Activated naive CD4-positive, alpha-beta T cell treated with anti-CD3 and anti-CD28 coated beads, Interleukin-2, amount 50 U/mL, for 72 hours (primary cell): Measurements from ENCODE around the gene RGS12. TPM values are rescaled to one million over a fixed set of nuclear protein-coding genes. Genes with fewer than 3 reads are reported as not detected.

Experiments used
- ATAC-seq, 2 donors: fragments of 150-1000 bp; cut with Tn5 transposase; 2 replicates each; pipeline ENCODE4 v1.10.0; 2021; ENCODE audit warnings: mild to moderate bottlenecking in 2 of 2, moderate library complexity in 2 of 2
- DNase-seq, 2 donors: peaks; one replicate each; pipeline ENCODE4 v3.0.0; 2021 to 2022; ENCODE audit warnings: low spot score in 2 of 2
- H3K27ac Mint-ChIP-seq, 2 donors: one replicate each; pipeline ENCODE4 v1.8.0; 2022; ENCODE audit warnings: mild to moderate bottlenecking in 2 of 2, mixed read lengths in 2 of 2
- H3K36me3 Mint-ChIP-seq, 2 donors: one replicate each; pipeline ENCODE4 v1.8.0; 2022; ENCODE audit warnings: mixed read lengths in 2 of 2
- H3K9me3 Mint-ChIP-seq, 2 donors: one replicate each; pipeline ENCODE4 v1.8.0; 2022; ENCODE audit warnings: mixed read lengths in 2 of 2
- total RNA-seq, 2 donors: library from RNA; stranded (reverse); gene quantifications; one replicate each; pipeline ENCODE4 v1.2.3, GENCODE V29; 2022

RGS12 gene
- total RNA-seq, 2 donors from 2014 or later = 5.3 to 15.6 TPM

- H3K9me3 Mint-ChIP-seq = no peaks in the 10 kb centered on the region
- DNase-seq (no peak), ATAC-seq (no peak)
- H3K36me3 Mint-ChIP-seq = no peaks in the 10 kb centered on the region
- H3K27ac Mint-ChIP-seq = no peak overlapping the region
Measured at GRCh38 chr4:3252480-3252828, 40.4 kb upstream of the RGS12 start.

- no peaks in the 10 kb centered on the region for H3K9me3 Mint-ChIP-seq
- no peak overlapping the region for H3K27ac Mint-ChIP-seq
- no peaks in the 10 kb centered on the region for H3K36me3 Mint-ChIP-seq
- no peak for ATAC-seq
- peak in 1 of 2 donors; percentile 44 for DNase-seq
Measured at GRCh38 chr4:3252831-3253641, 39.8 kb upstream of the RGS12 start.

GRCh38 chr4:3253808-3254207, 39.0 kb upstream of the RGS12 start:
- Mint-ChIP-seq H3K36me3 (no peaks in the 10 kb centered on the region), H3K27ac (peak overlapping the region in 1 of 2 donors; percentile 50), H3K9me3 (no peaks in the 10 kb centered on the region)
- peak in 1 of 2 donors; percentile 48 for DNase-seq
- no peak for ATAC-seq

- Mint-ChIP-seq H3K36me3 (no peaks in the 10 kb centered on the region), H3K9me3 (no peaks in the 10 kb centered on the region), H3K27ac (no peak overlapping the region)
- ATAC-seq (no peak), DNase-seq (peak in 1 of 2 donors; percentile 38)
Measured at GRCh38 chr4:3254302-3255131, 38.3 kb upstream of the RGS12 start.

- ATAC-seq (no peak), DNase-seq (peak in 1 of 2 donors; percentile 54)
- H3K9me3 Mint-ChIP-seq = no peaks in the 10 kb centered on the region
- no peak overlapping the region for H3K27ac Mint-ChIP-seq
- no peaks in the 10 kb centered on the region for H3K36me3 Mint-ChIP-seq
Measured at GRCh38 chr4:3255611-3256186, 37.1 kb upstream of the RGS12 start.

- peak in 1 of 2 donors; percentile 31 for DNase-seq
- no peaks in the 10 kb centered on the region for H3K36me3 Mint-ChIP-seq
- no peaks in the 10 kb centered on the region for H3K9me3 Mint-ChIP-seq
- H3K27ac Mint-ChIP-seq = peak overlapping the region in 1 of 2 donors; percentile 20
- ATAC-seq = no peak
Measured at GRCh38 chr4:3256230-3257102, 36.4 kb upstream of the RGS12 start.

- DNase-seq = no peak
- Mint-ChIP-seq H3K27ac (peak overlapping the region in 1 of 2 donors; percentile 20), H3K9me3 (no peaks in the 10 kb centered on the region), H3K36me3 (no peaks in the 10 kb centered on the region)
- no peak for ATAC-seq
Measured at GRCh38 chr4:3257103-3257555, 35.7 kb upstream of the RGS12 start.

GRCh38 chr4:3257556-3258482, 35.0 kb upstream of the RGS12 start:
- H3K9me3 Mint-ChIP-seq = no peaks in the 10 kb centered on the region
- DNase-seq (no peak), ATAC-seq (no peak)
- H3K27ac Mint-ChIP-seq = no peak overlapping the region
- H3K36me3 Mint-ChIP-seq = no peaks in the 10 kb centered on the region

GRCh38 chr4:3261411-3262207, 31.2 kb upstream of the RGS12 start:
- Mint-ChIP-seq H3K9me3 (no peaks in the 10 kb centered on the region), H3K36me3 (no peaks in the 10 kb centered on the region), H3K27ac (no peak overlapping the region)
- ATAC-seq (no peak), DNase-seq (no peak)

GRCh38 chr4:3262208-3263052, 30.4 kb upstream of the RGS12 start:
- Mint-ChIP-seq H3K27ac (no peak overlapping the region), H3K36me3 (no peaks in the 10 kb centered on the region), H3K9me3 (no peaks in the 10 kb centered on the region)
- ATAC-seq (peak in 1 of 2 donors; percentile 19), DNase-seq (no peak)

- DNase-seq (no peak), ATAC-seq (no peak)
- Mint-ChIP-seq H3K36me3 (no peaks in the 10 kb centered on the region), H3K9me3 (no peaks in the 10 kb centered on the region), H3K27ac (no peak overlapping the region)
Measured at GRCh38 chr4:3263053-3263875, 29.6 kb upstream of the RGS12 start.

- Mint-ChIP-seq H3K9me3 (no peaks in the 10 kb centered on the region), H3K36me3 (no peaks in the 10 kb centered on the region), H3K27ac (no peak overlapping the region)
- DNase-seq (no peak), ATAC-seq (no peak)
Measured at GRCh38 chr4:3263876-3264193, 29.0 kb upstream of the RGS12 start.

GRCh38 chr4:3266076-3266475, 26.7 kb upstream of the RGS12 start:
- Mint-ChIP-seq H3K27ac (no peak overlapping the region), H3K9me3 (no peaks in the 10 kb centered on the region), H3K36me3 (no peaks in the 10 kb centered on the region)
- DNase-seq = no peak
- ATAC-seq = no peak
